Stimulated activated CD8-positive, alpha-beta memory T cell treated with anti-CD3 and anti-CD28 coated beads, Interleukin-12 subunit alpha, Interleukin-12 subunit beta, amount 100 ng/mL, for 24 hours (primary cell): ENCODE results near the gene VAMP5.
"Not testable (repeated sequence)": the region's sequence is repeated elsewhere in the genome, so short reads cannot be mapped to it uniquely, and the experiment has no call there.

ENCODE experiments used
- DNase-seq: peaks from one replicate; pipeline ENCODE4 v3.0.0-alpha.2; 2020; ENCODE audit errors: extremely low read depth

Gene VAMP5

GRCh38 chr2:85584354-85584856 lies at the start of gene VAMP5:
TSS of gene VAMP5 (plus strand) at chr2:85584431. CDS start at chr2:85584491, 60 bp downstream.
- no peak for DNase-seq

- no peak for DNase-seq
Measured at GRCh38 chr2:85534881-85535280, 49.4 kb upstream of the VAMP5 start.

GRCh38 chr2:85536479-85536878 lies 47.8 kb upstream of the VAMP5 start:
- DNase-seq: no peak

DNA sequence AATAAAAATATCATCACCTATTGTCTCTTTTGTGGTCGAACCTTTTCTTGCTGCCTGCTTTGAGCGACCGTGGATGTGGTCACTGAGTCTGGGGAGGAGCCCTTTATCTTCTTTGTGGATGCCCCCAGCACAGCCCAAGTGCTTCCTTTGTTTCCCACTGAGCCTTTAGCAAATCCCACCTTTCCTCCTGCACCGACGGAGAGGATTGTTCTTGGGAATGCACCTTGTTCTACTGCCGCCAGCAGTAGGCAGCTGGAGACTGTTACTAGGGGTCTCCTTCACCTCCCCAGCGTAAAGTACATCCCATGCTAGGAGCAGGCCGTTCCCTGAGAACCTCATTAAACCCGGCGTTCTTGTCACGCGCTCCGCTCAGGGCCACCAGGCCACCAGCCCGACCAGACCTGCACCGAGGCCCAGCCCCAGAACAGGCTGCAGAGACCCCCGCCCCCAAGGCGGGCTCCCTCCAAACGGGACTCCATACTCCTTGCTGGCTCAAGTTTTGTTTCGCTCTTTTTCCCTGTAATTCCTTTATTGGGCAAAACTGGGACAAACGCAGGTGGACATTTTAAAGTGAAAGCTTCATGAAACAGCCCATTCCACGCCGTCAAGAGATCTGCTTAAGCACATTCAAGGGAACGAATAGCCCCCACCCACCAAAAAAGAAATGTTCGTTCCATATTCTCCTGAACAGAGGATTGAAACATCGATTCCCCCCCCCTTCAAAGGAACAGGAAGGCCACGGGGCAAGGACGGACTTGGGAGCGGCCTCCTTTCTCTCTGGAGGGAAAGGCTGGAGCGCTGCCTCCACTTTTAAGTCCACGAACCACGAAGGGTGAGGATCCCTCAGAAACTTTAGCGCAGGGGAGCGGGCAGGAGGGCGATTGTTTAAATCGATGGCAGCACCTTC lies 46.4 kb upstream of the VAMP5 start:
- DNase-seq: no peak

DNA sequence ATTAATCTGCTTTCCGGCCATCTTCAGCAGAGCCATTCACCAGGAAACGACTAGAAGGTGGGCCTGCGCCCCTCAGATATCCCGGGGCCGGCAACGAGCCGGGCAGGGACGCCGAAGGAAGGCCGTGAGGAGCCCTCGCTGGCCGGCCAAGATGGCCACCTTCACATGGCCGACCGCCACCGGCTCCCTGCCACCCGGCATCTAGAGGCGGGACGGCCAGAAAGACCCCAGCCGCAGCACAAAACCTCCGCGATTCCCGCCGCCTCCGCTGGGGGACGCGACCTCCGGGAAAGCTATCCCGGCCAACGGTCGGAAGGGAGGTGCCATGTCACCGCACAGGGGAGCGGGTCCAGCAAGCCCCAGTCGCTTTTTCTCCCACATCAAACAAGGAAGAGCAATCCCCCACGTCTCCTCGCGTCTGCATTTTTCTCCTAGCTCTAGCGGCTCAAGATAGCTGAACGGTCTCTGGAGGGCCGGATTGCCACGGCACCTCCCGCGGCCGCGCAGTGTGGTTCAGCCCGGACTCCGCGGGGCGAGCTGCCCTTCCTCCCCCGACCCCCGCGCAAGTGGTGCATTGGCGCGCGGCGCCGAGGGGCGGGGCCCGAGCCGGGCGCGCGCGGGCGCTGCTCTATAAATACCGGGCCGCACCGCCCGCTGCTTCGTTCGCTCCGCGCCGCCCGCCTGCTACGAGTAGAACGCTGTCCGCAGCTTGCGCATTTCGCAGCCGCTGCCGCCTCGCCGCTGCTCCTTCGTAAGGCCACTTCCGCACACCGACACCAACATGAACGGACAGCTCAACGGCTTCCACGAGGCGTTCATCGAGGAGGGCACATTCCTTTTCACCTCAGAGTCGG lies 45.5 kb upstream of the VAMP5 start, which contains the start of gene MAT2A:
TSS of gene MAT2A (plus strand) at position 662 of the 854 bp plus-strand sequence. CDS start at position 782, 120 bp downstream.
- DNase-seq: peak; percentile 73

- peak; percentile 54 for DNase-seq
Measured at GRCh38 chr2:85539361-85540132, 44.7 kb upstream of the VAMP5 start.

GRCh38 chr2:85540133-85540648 lies 44.0 kb upstream of the VAMP5 start:
- DNase-seq: no peak

- DNase-seq: no peak
Measured at GRCh38 chr2:85541262-85541661, 43.0 kb upstream of the VAMP5 start.

- DNase-seq: no peak
Measured at GRCh38 chr2:85541753-85542457, 42.3 kb upstream of the VAMP5 start.

GRCh38 chr2:85542777-85543176 lies 41.5 kb upstream of the VAMP5 start:
- no peak for DNase-seq

- DNase-seq: not testable (repeated sequence)
Measured at GRCh38 chr2:85544254-85544691, 40.0 kb upstream of the VAMP5 start.

DNA sequence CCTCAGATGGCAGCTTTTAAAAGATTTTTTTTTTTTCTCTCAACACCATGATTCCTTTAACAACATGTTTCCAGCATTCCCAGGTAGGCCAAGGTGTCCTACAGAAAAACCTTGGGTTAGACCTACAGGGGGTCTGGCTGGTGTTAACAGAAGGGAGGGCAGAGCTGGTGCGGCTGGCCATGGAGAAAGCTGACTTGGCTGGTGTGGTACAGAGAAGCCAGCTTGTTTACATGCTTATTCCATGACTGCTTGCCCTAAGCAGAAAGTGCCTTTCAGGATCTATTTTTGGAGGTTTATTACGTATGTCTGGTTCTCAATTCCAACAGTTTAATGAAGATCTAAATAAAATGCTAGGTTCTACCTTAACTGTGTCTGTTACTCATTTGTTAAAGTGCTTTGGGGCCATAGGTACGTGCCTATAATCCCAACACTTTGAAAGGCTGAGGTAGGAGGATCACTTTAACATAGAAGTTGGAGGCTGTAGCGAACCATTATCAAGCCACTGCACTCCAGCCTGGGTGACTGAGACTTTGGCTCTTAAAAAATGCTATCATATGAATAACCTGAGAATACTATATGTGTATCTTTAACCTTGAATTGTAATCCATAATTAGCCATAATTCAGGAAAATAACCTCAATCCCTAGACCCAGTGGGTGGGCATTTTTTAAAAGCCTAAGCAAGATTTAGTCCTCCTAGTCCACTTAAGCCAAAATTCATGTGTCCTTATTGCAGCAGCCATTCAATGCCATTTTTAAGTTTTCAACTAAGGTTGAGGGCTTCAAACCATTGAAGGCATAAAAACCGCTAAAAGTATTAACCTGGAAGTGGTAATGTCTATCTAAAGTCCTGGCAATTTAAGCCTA lies 39.1 kb upstream of the VAMP5 start:
- DNase-seq: not testable (repeated sequence)

GRCh38 chr2:85545780-85546240 lies 38.4 kb upstream of the VAMP5 start:
- DNase-seq: no peak

DNA sequence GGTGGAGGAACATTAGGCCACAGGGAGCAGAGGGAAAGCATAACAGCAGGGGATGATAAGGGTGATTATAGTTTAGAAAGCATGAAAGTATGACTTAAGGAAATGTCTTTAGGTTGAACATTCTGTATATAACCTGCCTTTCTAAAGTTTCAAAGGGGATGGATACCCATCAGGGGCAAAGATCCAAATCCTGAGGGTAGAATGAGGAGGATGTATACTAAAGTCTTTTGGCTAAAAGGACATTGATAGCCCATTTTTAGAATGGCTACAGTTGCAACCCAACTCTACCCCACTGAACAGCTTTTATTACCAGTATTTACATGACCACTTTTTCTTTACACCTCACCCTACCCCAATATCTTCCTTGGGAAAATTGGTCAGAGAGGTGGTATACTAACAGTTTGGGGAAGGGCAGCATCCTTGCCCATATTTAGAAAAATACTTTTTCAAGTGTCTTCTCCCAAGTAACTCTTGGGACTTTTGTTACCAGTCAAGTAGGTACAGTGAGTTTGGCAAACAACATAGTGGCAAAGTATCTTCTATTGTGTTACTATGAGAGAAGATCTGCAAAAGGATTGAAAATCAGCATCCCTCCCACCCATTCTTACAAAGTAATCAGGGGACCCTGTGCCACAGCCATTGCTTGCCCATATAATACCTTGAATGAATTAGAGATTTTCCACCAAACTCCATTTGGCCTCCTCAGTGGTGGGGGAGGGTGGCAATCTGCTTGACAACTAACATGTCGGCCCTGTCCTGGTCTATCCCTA lies 37.0 kb upstream of the VAMP5 start:
- no peak for DNase-seq

DNA sequence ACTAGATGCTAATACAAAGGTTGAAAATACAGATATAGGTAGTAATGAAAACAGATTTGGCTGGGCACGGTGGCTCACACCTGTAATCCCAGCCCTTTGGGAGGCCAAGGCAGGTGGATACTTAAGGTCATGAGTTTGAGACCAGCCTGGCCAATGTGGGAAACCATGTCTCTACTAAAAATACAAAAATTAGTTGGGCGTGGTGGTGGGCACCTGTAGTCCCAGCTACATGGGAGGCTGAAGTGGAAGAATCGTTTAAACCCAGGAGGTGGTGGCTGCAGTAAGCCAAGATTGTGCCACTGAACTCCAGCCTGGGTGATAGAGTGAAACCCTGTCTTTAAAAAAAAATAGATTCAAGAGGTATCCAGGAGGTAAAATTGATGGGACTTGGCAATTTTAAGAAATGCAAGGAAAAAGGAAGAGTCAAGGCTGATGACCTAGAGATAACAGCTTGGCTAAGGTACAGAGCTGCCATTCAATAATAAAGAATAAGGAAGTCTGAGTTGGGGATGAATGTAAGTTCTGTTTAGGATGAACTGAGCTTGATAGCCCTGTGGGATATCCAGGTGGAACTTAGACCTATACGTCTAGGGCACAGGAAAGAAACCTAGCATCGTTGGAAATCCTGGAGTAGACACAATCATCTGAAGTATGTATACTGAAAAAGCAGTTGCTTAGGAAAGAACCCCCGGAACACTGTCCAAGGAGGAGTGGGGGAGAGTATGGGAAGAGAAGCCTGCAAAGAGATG lies 36.2 kb upstream of the VAMP5 start:
- DNase-seq: no peak

- no peak for DNase-seq
Measured at GRCh38 chr2:85548608-85548900, 35.7 kb upstream of the VAMP5 start.

- DNase-seq: no peak
Measured at GRCh38 chr2:85549095-85549494, 35.1 kb upstream of the VAMP5 start.

- no peak for DNase-seq
Measured at GRCh38 chr2:85549826-85550225, 34.4 kb upstream of the VAMP5 start.
